Activated CD8-positive, alpha-beta T cell treated with anti-CD3 and anti-CD28 coated beads, Interleukin-2, amount 10 ng/mL, durations not matched to agents 7 days and 5 days (primary cell): ENCODE data around the gene CHAD. TPM values are rescaled to one million over a fixed set of nuclear protein-coding genes. Genes with fewer than 3 reads are reported as not detected.

Experiments used
- ATAC-seq: fragments of 150-1000 bp; cut with Tn5 transposase; one replicate; pipeline ENCODE4 v1.10.0; 2021; ENCODE audit warnings: moderate library complexity
- CTCF ChIA-PET: fragments of 350-600 bp; sonication (Branson Sonifier 250); formaldehyde crosslinking; loops from one replicate; lab custom pipeline; 2021; ENCODE audit warnings: antibody characterized with exemption; lab: Charles Lee
- POLR2A ChIA-PET: fragments of 350-600 bp; sonication (Branson Sonifier 250); formaldehyde crosslinking; loops from one replicate; lab custom pipeline; 2021; ENCODE audit warnings: antibody characterized with exemption; lab: Charles Lee
- DNase-seq: peaks from one replicate; pipeline ENCODE4 v3.0.0-alpha.2; 2020
- H3K27ac Mint-ChIP-seq: one replicate; pipeline ENCODE4 v1.8.0; 2021; ENCODE audit warnings: mild to moderate bottlenecking, mixed read lengths
- H3K27me3 Mint-ChIP-seq: one replicate; pipeline ENCODE4 v1.8.0; 2021; ENCODE audit warnings: low read depth, mixed read lengths
- H3K36me3 Mint-ChIP-seq: one replicate; pipeline ENCODE4 v1.8.0; 2021; ENCODE audit warnings: low read depth, mixed read lengths
- H3K4me1 Mint-ChIP-seq: one replicate; pipeline ENCODE4 v1.8.0; 2021; ENCODE audit warnings: low read depth, mixed read lengths
- H3K4me3 Mint-ChIP-seq: one replicate; pipeline ENCODE4 v1.8.0; 2021; ENCODE audit warnings: mild to moderate bottlenecking, mixed read lengths
- H3K9me3 Mint-ChIP-seq: one replicate; pipeline ENCODE4 v1.8.0; 2022; ENCODE audit warnings: mixed read lengths; ENCODE audit not compliant: insufficient read depth
- total RNA-seq, 2 experiments: library from RNA; stranded (reverse); gene quantifications; one replicate each; pipeline ENCODE4 v1.2.3, GENCODE V29; 2021

The CHAD gene
- total RNA-seq = not detected

- ATAC-seq (peak; percentile 35), DNase-seq (no peak)
- H3K4me1 Mint-ChIP-seq = peaks cover 15% of the 10 kb centered on the region
- H3K4me3 Mint-ChIP-seq = no peak within 1 kb of the TSS
- no peak within 1 kb of the TSS for H3K27ac Mint-ChIP-seq
- H3K9me3 Mint-ChIP-seq = no peaks in the 10 kb centered on the region
- peaks cover 16% of the 10 kb centered on the region for H3K27me3 Mint-ChIP-seq
- peaks cover 4% of the 10 kb centered on the region for H3K36me3 Mint-ChIP-seq
- POLR2A ChIA-PET = no interaction called here
- CTCF ChIA-PET = interaction anchor here (0.9 kb wide), 1 partner anchor 71 kb away, joined by 3 read pairs; the partner anchor contains the start of gene LRRC59
Observed at GRCh38 chr17:50468304-50469207, at the start of gene CHAD. Gene CHAD, minus strand, starts transcription at chr17:50468880. Its CDS starts 67 bp downstream, at chr17:50468813.

- Mint-ChIP-seq H3K9me3 (no peaks in the 10 kb centered on the region), H3K4me1 (peaks cover 1% of the 10 kb centered on the region), H3K27ac (no peak overlapping the region), H3K4me3 (no peak overlapping the region), H3K27me3 (no peaks in the 10 kb centered on the region), H3K36me3 (no peaks in the 10 kb centered on the region)
- ChIA-PET CTCF (no interaction called here), POLR2A (no interaction called here)
- DNase-seq (no peak), ATAC-seq (no peak)
Observed at GRCh38 chr17:50517504-50518383, 49.1 kb upstream of the CHAD start.

- Mint-ChIP-seq H3K4me1 (peaks cover 4% of the 10 kb centered on the region), H3K4me3 (no peak overlapping the region), H3K9me3 (no peaks in the 10 kb centered on the region), H3K27ac (no peak overlapping the region), H3K36me3 (no peaks in the 10 kb centered on the region), H3K27me3 (no peaks in the 10 kb centered on the region)
- POLR2A ChIA-PET = no interaction called here
- CTCF ChIA-PET = no interaction called here
- no peak for ATAC-seq
- DNase-seq = no peak
Observed at GRCh38 chr17:50517011-50517410, 48.3 kb upstream of the CHAD start.

- CTCF ChIA-PET = interaction anchor here (0.9 to 1.3 kb wide), 4 partner anchors 21 to 118 kb away, joined by 3 read pairs; partner anchors contain the start of genes LRRC59 and RSAD1
- H3K4me3 Mint-ChIP-seq = no peak overlapping the region
- POLR2A ChIA-PET = no interaction called here
- H3K27me3 Mint-ChIP-seq = no peaks in the 10 kb centered on the region
- no peak for ATAC-seq
- H3K36me3 Mint-ChIP-seq = no peaks in the 10 kb centered on the region
- no peak for DNase-seq
- no peaks in the 10 kb centered on the region for H3K9me3 Mint-ChIP-seq
- H3K4me1 Mint-ChIP-seq = peaks cover 19% of the 10 kb centered on the region
- no peak overlapping the region for H3K27ac Mint-ChIP-seq
Observed at GRCh38 chr17:50514936-50515702, 46.4 kb upstream of the CHAD start.

GRCh38 chr17:50514388-50514787, 45.7 kb upstream of the CHAD start:
- Mint-ChIP-seq H3K9me3 (no peaks in the 10 kb centered on the region), H3K27me3 (no peaks in the 10 kb centered on the region), H3K27ac (no peak overlapping the region), H3K4me3 (no peak overlapping the region), H3K4me1 (peaks cover 27% of the 10 kb centered on the region), H3K36me3 (peaks cover 2% of the 10 kb centered on the region)
- ATAC-seq (no peak), DNase-seq (no peak)
- ChIA-PET POLR2A (no interaction called here), CTCF (interaction anchor here (1.2 kb wide), 1 partner anchor 117 kb away, joined by 3 read pairs; the partner anchor contains the start of gene LRRC59)

GRCh38 chr17:50513495-50513894, 44.8 kb upstream of the CHAD start:
- no peaks in the 10 kb centered on the region for H3K27me3 Mint-ChIP-seq
- POLR2A ChIA-PET = no interaction called here
- ATAC-seq (no peak), DNase-seq (no peak)
- no peak overlapping the region for H3K4me3 Mint-ChIP-seq
- H3K27ac Mint-ChIP-seq = no peak overlapping the region
- H3K4me1 Mint-ChIP-seq = peaks cover 35% of the 10 kb centered on the region
- H3K9me3 Mint-ChIP-seq = no peaks in the 10 kb centered on the region
- H3K36me3 Mint-ChIP-seq = peaks cover 2% of the 10 kb centered on the region
- CTCF ChIA-PET = no interaction called here

GRCh38 chr17:50511058-50511457, 42.4 kb upstream of the CHAD start:
- Mint-ChIP-seq H3K27me3 (no peaks in the 10 kb centered on the region), H3K36me3 (peaks cover 2% of the 10 kb centered on the region), H3K4me3 (peak overlapping the region; percentile 12), H3K27ac (peak overlapping the region; percentile 58), H3K4me1 (peaks cover 44% of the 10 kb centered on the region), H3K9me3 (no peaks in the 10 kb centered on the region)
- POLR2A ChIA-PET = interaction anchor here (2.3 kb wide), 1 partner anchor 17 kb away, joined by 6 read pairs; no protein-coding TSS in a partner anchor
- DNase-seq = peak; percentile 66
- CTCF ChIA-PET = interaction anchor here (0.9 to 3.7 kb wide), 5 partner anchors 9 to 32 kb away, joined by 3 to 17 read pairs (median 3); partner anchors contain the start of gene RSAD1
- peak; percentile 45 for ATAC-seq

GRCh38 chr17:50508573-50509460, 40.1 kb upstream of the CHAD start:
- ChIA-PET CTCF (interaction anchor here (1.5 to 3.7 kb wide), 3 partner anchors 7 to 30 kb away, joined by 4 to 17 read pairs (median 16); partner anchors contain the start of gene RSAD1), POLR2A (interaction anchor here (0.6 to 0.7 kb wide), 3 partner anchors 19 to 479 kb away, joined by 3 to 5 read pairs (median 4); no protein-coding TSS in a partner anchor)
- ATAC-seq = peak; percentile 9
- peaks cover 66% of the 10 kb centered on the region for H3K4me1 Mint-ChIP-seq
- DNase-seq = no peak
- no peaks in the 10 kb centered on the region for H3K27me3 Mint-ChIP-seq
- H3K36me3 Mint-ChIP-seq = peaks cover 2% of the 10 kb centered on the region
- H3K9me3 Mint-ChIP-seq = no peaks in the 10 kb centered on the region
- peak overlapping the region; percentile 96 for H3K27ac Mint-ChIP-seq
- peak overlapping the region; percentile 97 for H3K4me3 Mint-ChIP-seq

- peak; percentile 90 for DNase-seq
Observed at GRCh38 chr17:50507871-50508572, 39.3 kb upstream of the CHAD start, which contains the start of gene MYCBPAP. Gene MYCBPAP, plus strand, starts transcription at chr17:50508439. Its CDS starts 236 bp downstream, at chr17:50508675.

More at GRCh38 chr17:50507871-50508572, 39.3 kb upstream of the CHAD start, which contains the start of gene MYCBPAP:
- CTCF ChIA-PET = interaction anchor here (1.0 to 6.0 kb wide), 2 partner anchors 29 to 147 kb away, joined by 3 to 34 read pairs; partner anchors contain the start of gene RSAD1
- POLR2A ChIA-PET = no interaction called here
- Mint-ChIP-seq H3K27me3 (no peaks in the 10 kb centered on the region), H3K4me1 (peaks cover 74% of the 10 kb centered on the region), H3K9me3 (no peaks in the 10 kb centered on the region), H3K4me3 (peak within 1 kb of the TSS; percentile 97), H3K36me3 (peaks cover 2% of the 10 kb centered on the region), H3K27ac (peak within 1 kb of the TSS; percentile 98)
- peak; percentile 79 for ATAC-seq
